Activated T-cell treated with anti-CD3 and anti-CD28 coated beads, Interleukin-2, amount 50 U/mL, for 48 hours (primary cell): ENCODE data around the gene GPC5.
"Not testable (repeated sequence)": the region's sequence is repeated elsewhere in the genome, so short reads cannot be mapped to it uniquely, and the experiment has no call there.

Experiments used
- DNase-seq, 2 experiments: peaks; one replicate each; pipeline ENCODE4 v3.0.0-alpha.2; 2020

Gene GPC5

DNA sequence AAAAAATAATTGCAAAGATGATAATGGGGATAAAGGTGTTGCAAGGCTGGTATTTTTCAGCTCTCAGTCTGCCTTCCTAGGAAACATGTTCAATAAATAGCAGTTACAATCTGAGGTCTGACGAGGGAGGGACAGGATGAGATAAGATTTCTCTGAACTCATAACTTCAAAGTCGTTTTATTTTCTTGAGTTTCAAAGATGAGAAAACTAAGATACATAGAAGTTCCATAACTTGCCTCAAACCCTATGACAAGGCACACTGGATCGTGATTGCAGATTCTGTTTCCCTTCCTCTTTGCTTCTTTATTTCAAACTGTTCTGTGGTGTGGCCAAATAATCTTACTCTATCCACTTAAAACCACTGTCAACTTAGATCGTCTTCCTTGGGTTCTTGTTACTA lies 327.2 kb downstream of the GPC5 start:
- DNase-seq: no peak

DNA sequence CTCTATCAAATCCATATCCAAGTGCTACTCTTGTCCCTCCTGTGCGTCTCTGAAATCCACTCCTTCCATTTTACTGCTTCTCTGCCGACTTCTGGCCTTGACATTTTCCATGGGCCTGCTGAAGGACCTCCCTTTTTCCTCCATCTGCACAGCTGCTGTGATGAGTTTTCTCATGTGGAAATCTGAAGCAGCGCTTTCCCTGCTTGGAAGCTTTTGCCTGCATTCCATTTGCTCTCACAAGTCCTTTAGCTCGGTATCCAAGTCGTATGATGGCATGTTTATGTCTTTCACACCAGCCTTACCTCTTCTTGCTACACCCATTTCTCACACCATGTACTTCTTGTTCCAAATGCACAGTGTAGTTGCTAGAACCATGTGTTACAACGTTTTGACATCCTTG lies 328.2 kb downstream of the GPC5 start:
- no peak for DNase-seq

DNA sequence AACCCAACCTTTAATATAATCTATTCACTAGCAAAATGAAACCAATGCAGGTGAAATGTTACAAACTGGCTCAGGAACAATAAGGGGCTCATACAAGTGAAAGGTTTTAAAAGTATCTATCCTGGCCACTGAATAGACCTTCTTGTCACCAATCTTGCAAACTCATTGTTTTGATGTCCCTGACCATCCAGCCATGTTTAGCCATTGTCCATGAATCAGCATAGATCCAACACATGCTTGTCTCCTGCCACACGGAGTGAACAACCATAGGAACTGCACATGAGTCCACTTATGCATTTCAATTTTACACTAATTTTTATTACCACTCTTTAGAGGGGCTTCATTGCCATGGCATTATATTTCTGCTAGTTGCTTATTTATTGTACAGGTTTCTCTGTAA lies 331.4 kb downstream of the GPC5 start:
- no peak for DNase-seq

DNA sequence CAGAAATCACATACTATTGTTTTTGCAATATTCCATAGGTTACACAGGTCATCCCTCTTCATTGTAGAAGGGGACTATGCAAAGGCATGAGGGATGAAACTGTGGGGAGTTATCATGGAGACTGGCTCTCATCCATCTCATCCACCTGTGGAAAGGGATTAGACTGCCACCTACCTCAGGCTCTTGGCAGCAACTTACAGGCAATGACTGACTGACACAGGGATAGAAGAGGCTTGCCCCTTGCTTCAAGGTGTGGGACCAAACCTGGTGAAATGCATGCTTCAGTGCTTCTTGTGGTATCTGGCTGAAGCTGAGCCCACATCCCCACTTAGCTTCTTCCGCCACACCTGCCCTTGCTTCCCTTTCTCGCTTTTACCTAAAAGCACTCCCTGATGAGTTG lies 341.3 kb downstream of the GPC5 start:
- no peak for DNase-seq

DNA sequence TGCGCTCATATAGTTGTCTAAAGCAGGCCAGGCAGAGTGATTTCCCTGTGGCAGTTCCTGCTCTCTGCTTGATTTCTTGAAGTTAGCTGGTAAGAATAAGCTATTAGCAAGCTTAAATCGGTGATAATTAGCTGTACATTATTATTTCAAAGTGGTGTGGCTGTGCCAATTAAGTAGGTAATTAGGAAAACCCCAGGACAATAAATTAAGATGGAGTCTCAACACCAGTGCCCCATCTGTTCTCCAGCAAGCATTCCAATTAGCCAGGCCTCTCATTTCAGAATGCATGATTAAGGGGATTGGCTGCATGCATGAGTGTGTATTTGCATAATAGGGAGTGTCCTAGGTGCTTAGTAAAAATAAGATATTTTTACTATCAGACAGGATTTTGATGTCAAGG lies 342.3 kb downstream of the GPC5 start:
- DNase-seq: no peak

DNA sequence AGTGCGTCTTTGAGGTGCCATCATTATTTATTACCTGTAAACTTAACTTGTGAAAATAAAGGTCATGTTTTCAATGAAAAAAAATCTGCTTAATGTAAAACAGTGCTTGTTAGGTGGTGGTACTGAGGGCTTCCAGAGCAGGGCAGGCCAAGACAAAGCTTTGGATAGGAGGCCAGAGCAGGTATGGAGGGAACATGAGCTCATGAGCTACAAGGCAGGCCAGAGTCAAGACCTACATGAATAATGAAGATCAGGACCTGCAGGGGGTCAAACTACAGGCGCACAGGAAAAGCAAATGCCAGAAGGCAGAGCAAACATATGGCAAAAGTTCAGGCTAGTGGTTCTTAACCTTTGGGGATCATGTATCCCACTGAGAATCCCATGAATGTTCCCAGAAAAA lies 343.5 kb downstream of the GPC5 start:
- no peak for DNase-seq

DNA sequence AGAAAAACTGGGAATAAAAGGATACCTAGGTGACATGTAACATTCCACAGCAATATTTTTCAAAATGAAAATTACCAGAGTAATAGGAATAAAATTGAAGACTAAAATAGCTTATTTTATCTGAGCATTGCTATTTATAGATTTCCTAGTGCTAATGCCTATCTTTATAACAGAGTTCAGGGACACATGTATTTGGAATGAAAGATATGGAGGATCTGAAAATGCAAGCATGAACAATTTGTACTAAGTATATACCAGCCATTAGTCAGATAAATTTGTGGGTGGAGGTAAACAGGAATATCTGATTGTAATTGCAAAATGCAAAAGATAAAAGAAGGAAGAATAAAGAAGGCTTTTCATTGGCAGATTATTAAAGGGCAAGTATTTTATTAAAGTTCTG lies 345.9 kb downstream of the GPC5 start:
- no peak for DNase-seq

DNA sequence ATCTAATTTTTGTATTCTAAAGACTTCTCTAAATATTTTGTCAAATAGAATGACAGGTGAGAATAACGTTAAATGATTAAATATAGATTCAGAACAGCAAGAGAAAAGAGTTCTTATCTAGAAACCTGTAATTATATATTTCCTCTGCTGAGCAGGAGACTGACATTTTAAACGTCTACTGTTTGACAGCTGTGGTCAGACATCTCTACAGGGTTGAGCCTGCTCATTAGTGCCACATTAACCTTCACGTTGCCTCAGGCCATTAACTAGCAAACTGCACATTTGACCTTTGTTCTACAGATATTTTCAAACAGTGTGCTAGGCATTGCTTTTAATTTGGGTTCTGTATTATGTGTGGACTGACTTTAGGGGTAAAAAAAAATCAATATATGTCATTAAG lies 347.5 kb downstream of the GPC5 start:
- no peak for DNase-seq

DNA sequence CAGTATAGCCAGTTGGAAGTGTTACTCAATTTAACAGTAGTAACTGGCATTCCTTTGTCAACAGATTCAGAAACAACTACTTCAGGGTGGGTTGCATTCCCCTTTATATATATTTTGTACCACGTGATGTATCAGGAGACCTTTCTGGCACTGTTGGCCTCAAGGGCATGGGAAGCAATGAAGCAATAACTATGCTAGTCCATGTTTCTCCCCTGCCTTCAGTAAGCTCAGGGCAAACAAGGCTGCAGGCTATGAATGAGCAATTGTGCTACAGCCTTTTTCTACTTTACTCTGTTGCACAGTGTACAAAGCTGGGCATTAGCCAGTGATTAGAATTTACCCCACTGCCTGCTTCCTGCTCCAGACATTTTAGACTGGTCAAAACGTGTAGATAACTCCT lies 348.8 kb downstream of the GPC5 start:
- no peak for DNase-seq

DNA sequence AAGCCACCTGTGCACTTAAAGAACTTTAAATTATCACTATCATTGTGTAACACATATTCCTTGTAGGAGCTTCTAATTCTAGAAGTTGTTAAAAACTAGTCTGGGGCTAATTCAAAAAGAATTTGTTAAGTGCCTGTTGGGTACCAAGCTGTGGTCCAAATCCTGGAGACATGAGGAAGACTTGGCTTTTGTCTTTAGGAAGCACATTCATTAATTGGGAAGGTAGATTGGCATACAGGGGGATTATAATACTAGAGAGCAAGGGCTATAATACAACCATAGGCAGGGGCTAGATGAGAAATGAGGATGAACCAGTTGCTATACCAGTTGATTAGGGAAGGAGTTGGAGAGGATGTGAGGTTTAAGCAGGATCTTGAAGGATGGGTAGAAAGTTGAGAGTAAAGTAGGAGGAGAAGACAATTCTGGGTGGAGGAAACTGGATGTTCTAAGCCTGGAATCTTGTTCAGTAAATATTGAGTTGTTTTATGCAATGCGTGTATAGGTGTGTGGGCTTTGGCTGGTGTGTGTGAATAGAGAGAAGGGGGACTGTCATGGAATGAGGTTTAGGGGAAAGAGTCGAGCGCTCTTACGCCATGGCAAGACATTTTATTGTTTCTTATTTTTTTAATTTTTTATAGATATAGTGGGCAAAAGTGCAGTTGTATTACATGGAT lies 350.1 kb downstream of the GPC5 start:
- DNase-seq: no peak

DNA sequence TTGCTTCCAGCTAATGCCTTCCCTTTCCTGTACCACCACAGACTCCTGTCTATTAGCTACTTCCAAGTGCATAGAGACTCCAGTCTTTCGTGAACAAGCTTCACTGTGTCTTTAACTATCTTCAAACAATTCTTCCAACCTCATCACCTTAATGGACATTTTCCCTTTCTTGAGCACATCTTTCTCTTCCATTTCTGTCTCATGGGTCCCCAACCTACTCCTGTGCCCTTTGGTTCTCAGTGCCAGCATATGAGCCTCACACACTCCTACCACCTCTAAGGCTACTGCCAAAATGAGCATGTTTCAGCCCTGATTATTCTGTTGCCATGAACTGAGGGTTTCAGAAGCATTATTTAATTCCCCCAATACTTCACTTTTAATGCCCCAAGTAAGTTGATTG lies 360.3 kb downstream of the GPC5 start:
- no peak for DNase-seq

DNA sequence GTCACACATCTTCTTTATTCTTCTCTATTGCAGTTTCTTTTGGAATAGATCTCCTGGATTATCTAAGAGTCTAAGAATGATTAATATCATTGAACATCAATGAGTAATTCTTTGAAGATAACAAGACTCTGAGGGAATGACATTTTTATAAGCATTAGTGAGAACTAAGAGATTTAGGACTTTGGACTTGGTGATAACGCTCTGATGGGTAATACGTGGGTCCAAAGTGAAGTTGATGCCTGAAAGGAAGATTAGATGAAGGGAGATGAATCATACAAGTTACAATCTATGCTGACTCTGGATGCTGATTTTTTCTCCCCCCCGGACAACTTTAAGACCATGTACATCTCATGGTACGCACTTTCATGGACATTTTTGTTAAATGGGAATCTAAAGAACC lies 364.5 kb downstream of the GPC5 start:
- no peak for DNase-seq

DNA sequence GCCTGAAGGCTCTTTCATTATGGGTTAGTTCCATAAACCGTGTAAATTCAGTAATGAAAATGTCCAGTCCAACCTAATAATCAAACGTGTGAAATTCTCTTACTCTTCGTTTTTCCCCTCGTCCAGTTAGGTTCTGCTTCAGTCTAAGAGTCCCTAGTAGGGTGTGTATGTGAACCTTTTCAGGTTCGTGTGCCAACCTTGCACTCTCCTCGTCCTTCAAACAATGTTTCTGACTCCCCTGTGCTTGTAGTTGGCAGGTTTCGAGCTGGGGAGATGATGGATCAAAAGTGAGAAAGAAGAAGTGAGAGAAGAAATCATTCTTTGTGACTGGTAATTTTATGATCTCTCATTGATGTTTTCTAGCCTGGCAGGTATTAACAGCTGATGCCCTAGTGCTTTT lies 366.1 kb downstream of the GPC5 start:
- no peak for DNase-seq

DNA sequence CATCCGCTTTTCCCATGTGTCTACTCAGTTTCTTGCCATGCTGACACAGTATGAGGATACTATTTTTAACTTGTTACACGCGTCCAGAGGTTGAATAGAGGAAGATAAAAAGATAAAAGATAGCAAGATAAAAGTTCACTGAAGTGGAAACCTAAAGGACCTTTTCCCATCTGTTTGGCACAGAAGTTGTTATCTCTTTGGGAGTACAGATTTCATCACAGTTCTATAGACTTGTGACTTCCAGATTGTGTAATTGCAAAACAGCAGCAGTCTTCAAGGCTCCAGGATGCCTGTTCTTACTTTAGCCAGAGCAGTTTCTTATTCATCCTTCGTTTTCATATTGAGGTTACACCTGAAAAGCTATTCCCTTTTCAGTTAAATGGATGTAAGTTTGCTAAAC lies 369.2 kb downstream of the GPC5 start:
- no peak for DNase-seq

DNA sequence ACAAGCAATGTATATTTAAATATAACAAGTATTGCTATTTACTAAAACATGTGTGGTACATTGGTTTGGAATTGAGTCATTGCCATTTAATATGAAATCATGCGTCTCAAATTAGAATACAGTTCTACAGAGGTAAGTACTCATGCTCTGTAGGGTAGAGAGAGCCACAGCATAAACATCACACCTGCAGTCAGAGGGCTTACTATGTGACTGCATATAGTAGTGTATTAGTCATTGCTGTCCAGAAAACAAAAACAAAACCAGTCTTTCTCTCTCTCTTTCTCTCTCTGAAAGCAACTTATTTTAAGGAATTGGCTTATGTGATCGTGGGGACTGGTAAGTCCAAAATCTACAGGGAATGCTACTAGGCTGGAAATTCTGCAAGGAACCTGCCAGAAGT lies 370.3 kb downstream of the GPC5 start:
- no peak for DNase-seq

DNA sequence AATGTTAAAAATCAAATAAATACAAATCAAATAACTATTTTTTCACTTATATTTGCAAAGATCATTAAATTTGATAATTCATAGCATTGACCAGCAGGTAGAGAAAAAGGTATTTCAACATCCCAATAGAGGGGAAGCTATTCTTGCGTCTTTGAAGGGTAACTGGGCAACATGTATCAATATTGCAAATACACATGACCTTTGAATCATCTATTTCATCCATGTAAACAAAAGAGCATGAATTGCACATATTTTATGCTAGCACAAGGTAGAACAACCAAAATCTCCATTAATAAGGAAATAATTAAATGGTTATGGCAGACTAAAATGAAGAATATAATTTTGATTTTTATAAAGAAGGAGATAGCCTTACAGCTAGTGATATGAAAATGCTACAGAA lies 372.8 kb downstream of the GPC5 start:
- DNase-seq: no peak

DNA sequence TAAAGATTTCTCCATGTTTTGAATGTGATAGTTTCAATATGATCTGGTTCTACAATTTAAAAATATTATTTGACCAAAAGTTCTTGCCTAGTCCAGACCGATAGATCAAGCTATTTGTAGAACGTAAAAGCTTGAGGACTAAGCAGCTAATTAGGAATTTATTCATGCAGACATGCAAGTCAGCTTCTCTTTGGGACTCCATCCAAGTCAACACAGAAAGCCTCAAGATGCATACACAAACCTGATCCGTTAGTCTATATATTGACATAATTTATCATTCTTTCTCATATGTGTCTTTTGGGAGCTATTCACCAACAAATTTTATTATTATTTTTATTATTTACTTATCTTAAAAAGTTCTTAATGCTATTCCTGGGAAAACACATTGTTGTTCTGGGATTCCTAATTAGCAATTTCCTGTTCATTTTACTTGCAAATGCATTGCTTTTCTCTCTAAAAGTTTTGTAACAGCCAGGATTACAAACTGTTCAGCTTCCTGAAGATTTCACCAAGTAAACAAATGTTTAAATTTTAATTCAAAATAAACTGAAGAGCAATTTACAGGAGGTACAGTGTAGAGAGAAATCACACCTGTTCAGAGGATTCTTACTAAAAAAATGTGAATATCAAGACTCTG lies 375.3 kb downstream of the GPC5 start:
- no peak for DNase-seq

DNA sequence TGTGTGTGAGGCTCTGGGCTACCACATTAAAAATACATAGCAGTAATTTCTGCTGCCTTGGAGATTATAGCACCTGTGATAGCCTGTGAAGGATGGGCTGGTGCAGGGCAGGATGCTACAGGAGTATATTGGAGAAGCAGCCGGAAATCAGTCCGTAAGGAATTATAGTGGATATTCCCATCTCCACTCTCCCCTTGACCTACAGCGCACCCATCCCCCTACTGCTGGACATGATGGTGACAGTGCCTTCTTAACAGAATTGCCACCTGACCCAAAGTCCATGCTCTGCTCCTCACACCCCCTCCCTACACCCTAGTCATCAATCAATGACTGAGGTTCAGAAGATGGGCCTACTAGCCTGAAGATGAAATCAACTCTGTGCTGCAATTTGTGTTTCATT lies 376.0 kb downstream of the GPC5 start:
- DNase-seq: no peak

DNA sequence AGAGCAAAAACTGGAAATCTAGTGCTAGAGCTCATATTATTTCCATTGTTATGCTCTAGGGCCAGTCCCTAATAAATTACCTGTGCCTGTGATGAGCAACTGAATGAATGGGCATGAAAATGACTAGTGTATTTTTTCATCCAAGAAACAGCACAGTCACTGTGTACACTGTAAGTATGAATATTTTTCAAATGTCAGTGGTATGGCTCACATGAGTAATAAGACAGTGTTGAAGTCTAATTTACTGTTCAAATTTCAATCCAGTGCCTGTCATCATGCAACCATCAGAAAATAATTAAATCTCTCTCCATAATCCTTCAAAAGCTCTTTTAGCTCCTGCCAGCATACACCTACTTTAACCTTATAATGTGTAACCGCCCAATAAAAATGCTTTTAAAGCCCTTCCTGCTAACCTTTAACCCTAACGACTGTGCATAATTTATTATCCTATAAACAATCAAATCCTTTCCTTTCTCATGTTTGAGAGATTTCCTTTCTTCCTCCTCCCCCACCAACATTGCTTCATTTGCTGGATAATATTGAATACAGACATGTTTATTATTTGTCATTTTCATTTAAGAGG lies 378.3 kb downstream of the GPC5 start:
- DNase-seq: no peak

DNA sequence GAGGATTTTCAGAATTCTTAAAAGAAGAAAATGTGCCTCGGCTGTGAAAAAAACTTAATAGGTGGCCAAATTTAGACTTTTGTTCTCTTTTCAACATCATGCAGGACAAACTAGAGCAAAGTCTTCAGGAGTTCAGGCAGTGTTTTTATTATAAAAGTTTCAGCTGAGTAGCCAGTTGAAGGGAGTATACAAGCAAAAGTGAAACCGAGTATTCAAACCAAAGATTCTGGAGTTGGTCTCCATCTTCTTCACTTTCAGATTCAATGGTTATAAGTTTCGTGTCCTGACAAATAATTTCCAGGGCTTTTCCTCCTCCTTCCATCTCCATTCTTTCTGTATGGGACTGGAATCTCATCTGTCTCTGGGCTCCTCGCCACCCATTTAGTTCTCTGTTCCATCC lies 379.7 kb downstream of the GPC5 start:
- DNase-seq: no peak

DNA sequence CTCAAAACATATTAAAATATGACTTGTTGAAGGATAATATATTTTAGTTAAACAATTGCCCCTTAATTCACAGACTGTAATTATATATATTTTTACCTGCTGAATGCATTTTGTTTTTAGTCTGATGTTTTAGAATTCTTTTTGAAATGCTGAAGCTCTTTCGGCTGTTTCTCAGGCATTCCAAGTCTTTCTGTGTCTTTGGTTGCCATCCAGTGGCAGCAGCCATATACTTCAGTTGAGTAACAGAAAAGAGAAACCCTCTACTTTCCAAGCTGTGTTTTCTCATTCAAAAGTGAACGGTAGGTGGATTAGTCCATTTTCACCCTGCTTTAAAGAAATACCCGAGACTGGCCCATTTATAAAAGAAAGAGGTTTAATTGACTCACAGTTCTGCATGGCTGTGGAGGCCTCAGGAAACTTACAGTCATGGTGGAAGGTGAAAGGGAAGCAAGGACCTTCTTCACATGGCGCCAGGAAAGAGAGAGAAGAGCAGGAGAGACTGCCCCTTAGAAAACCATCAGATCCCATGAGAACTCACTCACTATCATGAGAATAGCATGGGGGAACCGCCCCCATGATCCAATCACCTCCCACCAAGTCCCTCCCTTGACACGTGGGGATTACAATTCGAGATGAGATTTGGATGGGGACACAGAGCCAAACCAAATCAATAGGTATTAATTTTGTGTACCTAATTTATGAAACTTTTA lies 383.7 kb downstream of the GPC5 start:
- DNase-seq: not testable (repeated sequence)

DNA sequence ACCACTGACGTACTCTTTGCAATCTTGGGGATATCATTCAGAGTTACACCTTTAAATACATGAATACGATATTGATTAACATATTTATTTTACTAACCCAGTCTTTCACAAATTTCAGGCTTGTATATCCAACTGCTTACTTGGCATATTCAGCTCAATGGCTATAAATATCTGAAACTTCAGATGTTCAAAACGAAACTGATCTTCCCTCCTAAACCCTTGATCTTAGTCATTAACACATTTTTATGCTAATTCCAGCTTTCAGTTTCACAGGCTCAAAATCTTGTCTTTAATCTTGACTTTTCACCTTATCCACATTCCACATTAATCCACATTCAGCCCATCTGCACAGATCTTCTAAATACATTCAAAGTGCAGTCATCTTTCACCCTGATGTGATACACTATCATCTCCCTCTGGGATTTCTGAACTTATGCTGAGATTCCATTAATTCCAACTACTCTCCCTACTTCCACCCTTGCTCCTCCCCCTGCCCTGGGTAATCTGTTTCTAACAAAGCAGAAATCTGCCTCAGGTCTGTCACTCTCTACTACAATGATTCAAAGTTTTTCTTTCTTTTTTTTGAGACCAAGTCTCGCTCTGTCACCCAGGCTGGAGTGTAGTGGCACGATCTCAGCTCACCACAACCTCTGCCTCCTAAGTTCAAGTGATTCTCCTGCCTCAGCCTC lies 387.2 kb downstream of the GPC5 start:
- DNase-seq: no peak

DNA sequence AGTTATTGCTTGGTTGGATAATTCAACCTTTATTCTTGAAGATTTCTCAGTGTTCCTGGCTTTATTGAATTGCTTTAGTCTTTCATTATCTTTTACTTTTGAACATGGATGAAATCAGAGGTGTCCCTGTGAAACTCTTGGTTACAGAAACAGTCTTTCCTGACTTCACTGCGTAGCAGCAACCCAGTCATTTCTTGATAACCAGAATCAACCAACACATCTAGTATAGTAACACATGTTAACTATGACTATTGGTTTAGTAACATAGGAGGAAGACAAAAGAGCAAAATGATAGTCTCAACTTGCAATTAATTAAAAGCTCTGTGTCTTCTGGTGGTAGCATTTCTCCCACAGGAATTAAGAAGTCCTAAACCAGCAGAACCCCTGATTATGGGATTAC lies 393.6 kb downstream of the GPC5 start:
- DNase-seq: no peak

DNA sequence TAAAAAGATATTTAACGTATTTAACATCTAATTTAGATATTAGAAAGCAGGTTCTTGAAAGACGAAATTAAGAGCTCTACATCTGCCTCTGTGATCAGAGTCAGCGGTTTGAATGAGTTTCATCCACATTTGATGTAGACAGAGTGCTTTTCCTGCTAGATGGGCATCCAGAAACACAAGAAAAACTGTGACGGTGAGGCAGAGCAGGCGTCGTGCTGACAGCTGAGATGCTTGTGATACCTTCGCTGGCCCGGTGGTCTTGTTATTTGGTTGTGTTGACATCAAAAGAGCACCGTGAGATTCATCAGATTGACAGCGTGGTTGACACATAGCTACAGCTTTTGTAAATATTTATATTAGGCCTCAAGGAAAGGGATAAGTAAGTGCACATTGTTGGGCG lies 399.1 kb downstream of the GPC5 start:
- DNase-seq: no peak
